HL-60 (cell line): ENCODE results near the gene SPDEF.

Experiments
- CTCF ChIP-seq: IDR thresholded peaks from one replicate; pipeline ENCODE4 v1.5.1; 2011; ENCODE audit warnings: low read length, control low read depth, inconsistent platforms; ENCODE audit not compliant: insufficient read depth
- SPI1 ChIP-seq: IDR thresholded peaks from 2 replicates; pipeline ENCODE4 v1.6.1; 2012; ENCODE audit warnings: low read depth, mild to moderate bottlenecking, borderline replicate concordance

DNA sequence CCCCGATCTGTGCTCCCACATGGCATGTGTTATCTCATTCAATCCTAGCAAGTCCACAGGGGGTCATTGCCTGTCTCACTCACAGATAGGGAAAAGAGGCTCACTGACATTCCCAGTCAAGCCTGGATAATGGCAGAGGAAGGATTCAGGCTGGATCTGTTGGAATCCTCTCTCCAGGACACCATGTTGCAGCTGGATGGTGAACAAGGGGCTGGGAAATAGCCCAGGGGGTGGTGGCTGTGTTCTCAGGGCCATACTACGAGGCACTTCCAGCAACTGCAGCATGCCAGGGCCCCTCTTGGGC is 5.0 kb upstream of the SPDEF start:
- TF ChIP-seq SPI1 (no peak), CTCF (no peak)
